ENCODE results near the gene DSCAML1. TPM values are rescaled to one million over a fixed set of nuclear protein-coding genes. Genes with fewer than 3 reads are reported as not detected.

DSCAML1 gene
- total RNA-seq, 4 donors from 2014 or later, result 0.29 to 29.1 (median 3.4) TPM

GRCh38 chr11:117435326-117435725 lies 361.7 kb downstream of the DSCAML1 start:
- intact Hi-C loops (cut with DNase I; ENCODE audit: low total_unique reads), result no loop called here
- Histone ChIP-seq H3K27me3 (no peaks in the 10 kb centered on the region), H3K36me3 (no peaks in the 10 kb centered on the region), H3K9me3 (no peaks in the 10 kb centered on the region), H3K4me1 (no peaks in the 10 kb centered on the region), H3K4me3 (no peak overlapping the region), H3K27ac (no peak overlapping the region)
- TF ChIP-seq POLR2A (IDR thresholded peaks at IDR 0.05) (no peak), CTCF (IDR thresholded peaks at IDR 0.05) (no peak)
- DNase-seq, result no peak

GRCh38 chr11:117434481-117434880 lies 362.5 kb downstream of the DSCAML1 start:
- H3K27me3 ChIP-seq, result no peaks in the 10 kb centered on the region
- H3K4me1 ChIP-seq, result no peaks in the 10 kb centered on the region
- H3K27ac ChIP-seq, result no peak overlapping the region
- intact Hi-C loops (cut with DNase I; ENCODE audit: low total_unique reads), result no loop called here
- no peak for DNase-seq
- TF ChIP-seq POLR2A (IDR thresholded peaks at IDR 0.05) (no peak), CTCF (IDR thresholded peaks at IDR 0.05) (no peak)
- H3K36me3 ChIP-seq, result no peaks in the 10 kb centered on the region
- H3K9me3 ChIP-seq, result no peaks in the 10 kb centered on the region
- H3K4me3 ChIP-seq, result no peak overlapping the region

- H3K27ac ChIP-seq, result no peak overlapping the region
- no peak for TF ChIP-seq CTCF (IDR thresholded peaks at IDR 0.05)
- no peak for TF ChIP-seq POLR2A (IDR thresholded peaks at IDR 0.05)
- no peaks in the 10 kb centered on the region for H3K9me3 ChIP-seq
- no peak overlapping the region for H3K4me3 ChIP-seq
- no peaks in the 10 kb centered on the region for H3K4me1 ChIP-seq
- intact Hi-C loops (cut with DNase I; ENCODE audit: low total_unique reads), result no loop called here
- no peak for DNase-seq
- no peaks in the 10 kb centered on the region for H3K36me3 ChIP-seq
- no peaks in the 10 kb centered on the region for H3K27me3 ChIP-seq
Observed at GRCh38 chr11:117433717-117434116, 363.3 kb downstream of the DSCAML1 start.

- H3K27me3 ChIP-seq, result no peaks in the 10 kb centered on the region
- H3K4me1 ChIP-seq, result no peaks in the 10 kb centered on the region
- H3K27ac ChIP-seq, result no peak overlapping the region
- DNase-seq, result no peak
- TF ChIP-seq CTCF (IDR thresholded peaks at IDR 0.05), result no peak
- TF ChIP-seq POLR2A (IDR thresholded peaks at IDR 0.05), result no peak
- intact Hi-C loops (cut with DNase I; ENCODE audit: low total_unique reads), result no loop called here
- H3K4me3 ChIP-seq, result no peak overlapping the region
- H3K36me3 ChIP-seq, result no peaks in the 10 kb centered on the region
- H3K9me3 ChIP-seq, result no peaks in the 10 kb centered on the region
Observed at GRCh38 chr11:117431436-117431835, 365.6 kb downstream of the DSCAML1 start.

- no peak for DNase-seq
- H3K27ac ChIP-seq, result no peak overlapping the region
- no peaks in the 10 kb centered on the region for H3K27me3 ChIP-seq
- no peak overlapping the region for H3K4me3 ChIP-seq
- no peaks in the 10 kb centered on the region for H3K9me3 ChIP-seq
- TF ChIP-seq CTCF (IDR thresholded peaks at IDR 0.05) (no peak), POLR2A (IDR thresholded peaks at IDR 0.05) (no peak)
- intact Hi-C loops (cut with DNase I; ENCODE audit: low total_unique reads), result no loop called here
- no peaks in the 10 kb centered on the region for H3K36me3 ChIP-seq
- no peaks in the 10 kb centered on the region for H3K4me1 ChIP-seq
Observed at GRCh38 chr11:117430293-117430955, 366.6 kb downstream of the DSCAML1 start.

Measured in uterus (tissue), 4 donors.